HCT116 (cell line): ENCODE data around the gene PIPOX. TPM values are rescaled to one million over a fixed set of nuclear protein-coding genes. Genes with fewer than 3 reads are reported as not detected.

ENCODE experiments used
- ATAC-seq: fragments of 200-7000 bp; cut with Tn5 transposase; 2 replicates; pipeline ENCODE4 v1.9.1; 2020; ENCODE audit warnings: mild to moderate bottlenecking, moderate library complexity
- BruUV-seq: library from RNA; stranded (reverse); fragments of 400-500 nt; replicated peaks from 2 replicates; lab custom pipeline; 2021; lab: Mats Ljungman, UMichigan
- CTCF ChIA-PET: fragments of 300-600 bp; sonication (Branson Sonifier 250); formaldehyde crosslinking; loops from one replicate; lab custom pipeline; 2021; ENCODE audit warnings: antibody characterized with exemption; lab: Charles Lee
- POLR2A ChIA-PET: fragments of 300-600, 350-600 bp; sonication (Branson Sonifier 250); formaldehyde crosslinking; loops from one replicate; lab custom pipeline; 2021; ENCODE audit warnings: antibody characterized with exemption; lab: Charles Lee
- RAD21 ChIA-PET, 2 experiments: fragments of 300-600 bp; sonication (Branson Sonifier 250); formaldehyde crosslinking; loops; one replicate each; lab custom pipeline; 2023; ENCODE audit warnings: low total read pairs in 2 of 2; ENCODE audit not compliant: uncharacterized antibody in 2 of 2, unreplicated experiment in 2 of 2, low non-redundant PET in 1 of 2; lab: Charles Lee
- DNase-seq: peaks from one replicate; pipeline ENCODE4 v3.0.0-alpha.2; 2010; ENCODE audit warnings: low read depth, low spot score
- H2AFZ ChIP-seq: fragments of 200-600 bp; shearing (Covaris generic), sonication (generic); 2 replicates; pipeline ENCODE4 v1.6.1; 2017; ENCODE audit warnings: low read depth, mixed run types, mixed read lengths, antibody characterized with exemption, low read length; ENCODE audit not compliant: poor library complexity, severe bottlenecking
- H3K27ac ChIP-seq: 2 replicates; pipeline ENCODE4 v1.5.1; 2012; ENCODE audit warnings: low read depth, low read length
- H3K27me3 ChIP-seq: fragments of 200-600 bp; sonication (generic); 2 replicates; pipeline ENCODE4 v1.6.1; 2016; ENCODE audit warnings: mixed run types, low read length, mixed read lengths; ENCODE audit not compliant: insufficient read depth
- H3K36me3 ChIP-seq, 2 experiments: fragments of 200-500 bp in 1 of 2; fragments of 200-600 bp in 1 of 2; sonication (Bioruptor generic) in 1 of 2; sonication (generic) in 1 of 2; 2 replicates each; pipeline versions ENCODE4 v1.5.1 to v1.6.1; 2014 to 2016; ENCODE audit warnings: low read length in 2 of 2, inconsistent platforms in 1 of 2, mixed read lengths in 1 of 2, mixed run types in 1 of 2; ENCODE audit not compliant: insufficient read depth in 2 of 2, control insufficient read depth in 1 of 2
- H3K4me1 ChIP-seq, 2 experiments: fragments of 200-600 bp in 1 of 2; sonication (generic) in 1 of 2; 2 replicates each; pipeline versions ENCODE4 v1.5.1 to v1.6.1; 2012 to 2017; ENCODE audit warnings: low read length in 2 of 2, inconsistent platforms in 1 of 2, mild to moderate bottlenecking in 1 of 2, mixed read lengths in 1 of 2, mixed run types in 1 of 2, moderate library complexity in 1 of 2; ENCODE audit not compliant: insufficient read depth in 2 of 2, control insufficient read depth in 1 of 2
- H3K4me2 ChIP-seq: fragments of 200-600 bp; sonication (generic); 2 replicates; pipeline ENCODE4 v1.6.1; 2017; ENCODE audit warnings: mixed run types, low read length, mixed read lengths
- H3K4me3 ChIP-seq, 2 experiments: fragments of 200-600 bp in 1 of 2; sonication (generic) in 1 of 2; replicated peaks in 1 of 2; 2 replicates each; pipeline ENCODE4 v1.5.1; 2011 to 2016; ENCODE audit warnings: low read length in 2 of 2, control low read depth in 1 of 2, low read depth in 1 of 2, mild to moderate bottlenecking in 1 of 2, mixed read lengths in 1 of 2, mixed run types in 1 of 2
- H3K79me2 ChIP-seq: fragments of 200-600 bp; sonication (generic); 2 replicates; pipeline ENCODE4 v1.6.1; 2017; ENCODE audit warnings: mild to moderate bottlenecking, mixed run types, low read length, moderate library complexity, mixed read lengths; ENCODE audit not compliant: insufficient read depth
- H3K9ac ChIP-seq: fragments of 200-600 bp; sonication (generic); 2 replicates; pipeline ENCODE4 v1.6.1; 2016; ENCODE audit warnings: low read length, mixed read lengths
- H3K9me2 ChIP-seq: fragments of 200-600 bp; sonication (generic), shearing (Covaris generic); 2 replicates; pipeline ENCODE4 v1.6.1; 2017; ENCODE audit warnings: mixed run types, mild to moderate bottlenecking, moderate library complexity; ENCODE audit not compliant: insufficient read depth
- H3K9me3 ChIP-seq, 2 experiments: fragments of 200-500 bp in 1 of 2; fragments of 200-600 bp in 1 of 2; sonication (Bioruptor generic) in 1 of 2; sonication (generic) in 1 of 2; 2 replicates each; pipeline ENCODE4 v1.6.1; 2014 to 2017; ENCODE audit warnings: low read length in 2 of 2, mixed read lengths in 2 of 2, inconsistent platforms in 1 of 2, low read depth in 1 of 2, mild to moderate bottlenecking in 1 of 2, mixed run types in 1 of 2, moderate library complexity in 1 of 2; ENCODE audit not compliant: control insufficient read depth in 1 of 2, insufficient read depth in 1 of 2
- H4K20me1 ChIP-seq: fragments of 200-600 bp; sonication (generic), shearing (Covaris generic); 2 replicates; pipeline ENCODE4 v1.6.1; 2017; ENCODE audit warnings: mixed run types, mild to moderate bottlenecking, moderate library complexity; ENCODE audit not compliant: insufficient read depth
- CBX3 ChIP-seq: IDR thresholded peaks from 2 replicates; pipeline ENCODE4 v1.6.1; 2012; ENCODE audit warnings: low read depth
- CEBPB ChIP-seq: IDR thresholded peaks from 2 replicates; pipeline ENCODE4 v1.6.1; 2012; ENCODE audit warnings: low read depth
- ELF1 ChIP-seq: IDR thresholded peaks from 2 replicates; pipeline ENCODE4 v1.6.1; 2012; ENCODE audit warnings: low read depth, borderline replicate concordance
- EZH2phosphoT487 ChIP-seq: fragments of 200-600 bp; IDR thresholded peaks from 2 replicates; pipeline ENCODE4 v1.6.1; 2018; ENCODE audit warnings: antibody characterized with exemption, borderline replicate concordance
- FOSL1 ChIP-seq: IDR thresholded peaks from 2 replicates; pipeline ENCODE4 v1.6.1; 2012; ENCODE audit warnings: low read depth
- JUND ChIP-seq: IDR thresholded peaks from 2 replicates; pipeline ENCODE4 v1.6.1; 2012
- RAD21 ChIP-seq: IDR thresholded peaks from 2 replicates; pipeline ENCODE4 v1.6.1; 2012; ENCODE audit warnings: low read depth, mild to moderate bottlenecking
- SIN3A ChIP-seq: IDR thresholded peaks from 2 replicates; pipeline ENCODE4 v1.6.1; 2012; ENCODE audit warnings: low read depth
- SP1 ChIP-seq: IDR thresholded peaks from 2 replicates; pipeline ENCODE4 v1.6.1; 2012; ENCODE audit warnings: low read depth
- TCF7L2 ChIP-seq: IDR thresholded peaks from 2 replicates; pipeline ENCODE4 v1.7.0; 2011; ENCODE audit warnings: borderline replicate concordance, inconsistent platforms; ENCODE audit not compliant: insufficient read depth, insufficient read length; ENCODE audit errors: extremely low read depth
- ZFX ChIP-seq: fragments of 450-650 bp; IDR thresholded peaks from 2 replicates; pipeline ENCODE4 v1.6.1; 2017
- intact Hi-C: fragments of 100-400 bp; cut with micrococcal nuclease; formaldehyde crosslinking; loops from 2 replicates; pipeline ENCODE4 v1.10.0; 2022
- total RNA-seq: library from RNA; stranded (reverse); gene quantifications from one replicate; pipeline ENCODE4 v1.2.1, GENCODE V29; 2021; ENCODE audit not compliant: unreplicated experiment
- TF ChIP-seq, protein P1 (sequence below): IDR thresholded peaks from 2 replicates; pipeline ENCODE4 v1.6.1; 2012
- TF ChIP-seq, protein P2 (sequence below): IDR thresholded peaks from 2 replicates; pipeline ENCODE4 v1.6.1; 2012
- TF ChIP-seq, protein P3 (sequence below): IDR thresholded peaks from 2 replicates; pipeline ENCODE4 v1.6.1; 2011; ENCODE audit warnings: mild to moderate bottlenecking, low read length, moderate library complexity; ENCODE audit not compliant: insufficient replicate concordance; ENCODE audit errors: extremely low read depth
- TF ChIP-seq, protein P4 (sequence below), 3 experiments: fragments of 200-600 bp in 1 of 3; sonication (generic) in 1 of 3; IDR thresholded peaks in 2 of 3; conservative IDR thresholded peaks in 1 of 3; 2 replicates each; pipeline ENCODE4 v1.5.1; 2012 to 2017; ENCODE audit warnings: low read depth in 2 of 3, low read length in 2 of 3, antibody characterized with exemption in 1 of 3, borderline replicate concordance in 1 of 3, control low read depth in 1 of 3, mild to moderate bottlenecking in 1 of 3, mixed read lengths in 1 of 3, mixed run types in 1 of 3, moderate library complexity in 1 of 3; ENCODE audit not compliant: insufficient read depth in 1 of 3

Gene PIPOX
- total RNA-seq, 1 experiment from 2014 or later, result 1.8 TPM

DNA sequence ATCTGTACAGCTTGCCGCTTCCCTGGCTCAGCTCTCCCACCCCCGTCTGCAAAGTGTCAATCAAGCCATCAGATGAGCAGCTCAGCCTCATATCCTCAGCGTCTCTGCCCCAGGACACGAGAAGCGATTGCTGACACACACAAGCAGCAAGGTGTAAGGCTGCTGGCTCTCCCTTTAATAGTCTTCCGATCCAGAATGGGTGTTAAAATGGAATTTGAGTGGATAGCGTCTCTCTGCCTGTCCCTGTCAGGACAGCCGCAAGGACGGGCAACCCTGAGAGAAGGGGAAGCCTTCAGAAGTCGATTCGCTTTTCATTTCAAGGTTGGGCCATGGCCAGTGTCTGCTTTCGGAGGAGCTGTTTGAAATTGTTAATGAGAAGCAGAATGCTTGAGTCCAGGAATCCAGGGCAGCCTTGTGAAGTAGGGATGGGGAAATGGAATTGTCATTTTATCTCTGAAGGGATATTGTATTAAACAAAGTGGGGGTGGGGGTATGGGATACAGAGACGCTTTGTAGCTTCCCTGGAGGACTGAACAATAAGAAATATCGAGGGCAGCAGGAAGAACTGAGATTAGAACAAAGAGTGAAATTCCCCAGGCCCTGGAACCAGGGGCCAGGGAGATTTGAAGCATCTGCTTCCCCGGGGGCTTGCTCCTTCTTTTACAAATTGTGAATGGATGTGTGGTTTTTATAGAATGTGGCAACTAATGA is 4.7 kb upstream of the PIPOX start:
- no peak overlapping the region for H2AFZ ChIP-seq

More for the DNA sequence above, 4.7 kb upstream of the PIPOX start:
- ChIA-PET RAD21 (no interaction called here), POLR2A (no interaction called here), CTCF (no interaction called here)
- TF ChIP-seq TCF7L2 (no peak), FOSL1 (no peak), SIN3A (no peak), ELF1 (no peak), SP1 (no peak), CEBPB (no peak), ZFX (no peak), EZH2phosphoT487 (no peak), CBX3 (no peak), JUND (no peak), RAD21 (no peak)
- TF ChIP-seq, protein P1, sequence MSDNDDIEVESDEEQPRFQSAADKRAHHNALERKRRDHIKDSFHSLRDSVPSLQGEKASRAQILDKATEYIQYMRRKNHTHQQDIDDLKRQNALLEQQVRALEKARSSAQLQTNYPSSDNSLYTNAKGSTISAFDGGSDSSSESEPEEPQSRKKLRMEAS, result no peak
- TF ChIP-seq, protein P2, sequence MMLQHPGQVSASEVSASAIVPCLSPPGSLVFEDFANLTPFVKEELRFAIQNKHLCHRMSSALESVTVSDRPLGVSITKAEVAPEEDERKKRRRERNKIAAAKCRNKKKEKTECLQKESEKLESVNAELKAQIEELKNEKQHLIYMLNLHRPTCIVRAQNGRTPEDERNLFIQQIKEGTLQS, result no peak
- TF ChIP-seq, protein P3, sequence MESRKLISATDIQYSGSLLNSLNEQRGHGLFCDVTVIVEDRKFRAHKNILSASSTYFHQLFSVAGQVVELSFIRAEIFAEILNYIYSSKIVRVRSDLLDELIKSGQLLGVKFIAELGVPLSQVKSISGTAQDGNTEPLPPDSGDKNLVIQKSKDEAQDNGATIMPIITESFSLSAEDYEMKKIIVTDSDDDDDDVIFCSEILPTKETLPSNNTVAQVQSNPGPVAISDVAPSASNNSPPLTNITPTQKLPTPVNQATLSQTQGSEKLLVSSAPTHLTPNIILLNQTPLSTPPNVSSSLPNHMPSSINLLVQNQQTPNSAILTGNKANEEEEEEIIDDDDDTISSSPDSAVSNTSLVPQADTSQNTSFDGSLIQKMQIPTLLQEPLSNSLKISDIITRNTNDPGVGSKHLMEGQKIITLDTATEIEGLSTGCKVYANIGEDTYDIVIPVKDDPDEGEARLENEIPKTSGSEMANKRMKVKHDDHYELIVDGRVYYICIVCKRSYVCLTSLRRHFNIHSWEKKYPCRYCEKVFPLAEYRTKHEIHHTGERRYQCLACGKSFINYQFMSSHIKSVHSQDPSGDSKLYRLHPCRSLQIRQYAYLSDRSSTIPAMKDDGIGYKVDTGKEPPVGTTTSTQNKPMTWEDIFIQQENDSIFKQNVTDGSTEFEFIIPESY, result no peak
- TF ChIP-seq, protein P4, sequence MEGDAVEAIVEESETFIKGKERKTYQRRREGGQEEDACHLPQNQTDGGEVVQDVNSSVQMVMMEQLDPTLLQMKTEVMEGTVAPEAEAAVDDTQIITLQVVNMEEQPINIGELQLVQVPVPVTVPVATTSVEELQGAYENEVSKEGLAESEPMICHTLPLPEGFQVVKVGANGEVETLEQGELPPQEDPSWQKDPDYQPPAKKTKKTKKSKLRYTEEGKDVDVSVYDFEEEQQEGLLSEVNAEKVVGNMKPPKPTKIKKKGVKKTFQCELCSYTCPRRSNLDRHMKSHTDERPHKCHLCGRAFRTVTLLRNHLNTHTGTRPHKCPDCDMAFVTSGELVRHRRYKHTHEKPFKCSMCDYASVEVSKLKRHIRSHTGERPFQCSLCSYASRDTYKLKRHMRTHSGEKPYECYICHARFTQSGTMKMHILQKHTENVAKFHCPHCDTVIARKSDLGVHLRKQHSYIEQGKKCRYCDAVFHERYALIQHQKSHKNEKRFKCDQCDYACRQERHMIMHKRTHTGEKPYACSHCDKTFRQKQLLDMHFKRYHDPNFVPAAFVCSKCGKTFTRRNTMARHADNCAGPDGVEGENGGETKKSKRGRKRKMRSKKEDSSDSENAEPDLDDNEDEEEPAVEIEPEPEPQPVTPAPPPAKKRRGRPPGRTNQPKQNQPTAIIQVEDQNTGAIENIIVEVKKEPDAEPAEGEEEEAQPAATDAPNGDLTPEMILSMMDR (IDR thresholded peaks at IDR 0.05 in 2 of 3, conservative IDR thresholded peaks at IDR 0.05 in 1 of 3; ENCODE audit: borderline replicate concordance in 1 of 3, insufficient read depth in 1 of 3, low read depth in 2 of 3, low read length in 2 of 3), result no peak
- Histone ChIP-seq H3K36me3 (no peaks in the 10 kb centered on the region), H3K79me2 (no peaks in the 10 kb centered on the region), H3K4me2 (no peak overlapping the region), H4K20me1 (no peaks in the 10 kb centered on the region), H3K27ac (no peak overlapping the region), H3K4me3 (no peak overlapping the region), H3K9me2 (no peaks in the 10 kb centered on the region), H3K9me3 (peaks cover 12 to 18% of the 10 kb centered on the region in 2 experiments; a peak in 2 of 4 replicates), H3K4me1 (peaks cover 0 to 7% of the 10 kb centered on the region in 2 experiments; a peak in 2 of 4 replicates), H3K27me3 (peaks cover 15% of the 10 kb centered on the region; the same call in 1 of the 2 replicates), H3K9ac (no peak overlapping the region)
- ATAC-seq (no peak), DNase-seq (no peak)
- no TSS peak for BruUV-seq
- intact Hi-C loops, result no loop called here
